Head of caudate nucleus (tissue), 42 donors: Measurements from ENCODE around the gene OPCML.

Experiments
- DNase-seq, 42 donors: peaks; one replicate each; pipeline versions ENCODE4 v3.0.0 to v3.0.0-alpha.2; 2020 to 2021; ENCODE audit warnings: mixed read lengths in 7 of 42
- intact Hi-C: fragments of 100-400 bp; cut with DNase I; formaldehyde crosslinking; loops from one replicate; pipeline ENCODE4 v1.15.0; 2022

The OPCML gene

DNA sequence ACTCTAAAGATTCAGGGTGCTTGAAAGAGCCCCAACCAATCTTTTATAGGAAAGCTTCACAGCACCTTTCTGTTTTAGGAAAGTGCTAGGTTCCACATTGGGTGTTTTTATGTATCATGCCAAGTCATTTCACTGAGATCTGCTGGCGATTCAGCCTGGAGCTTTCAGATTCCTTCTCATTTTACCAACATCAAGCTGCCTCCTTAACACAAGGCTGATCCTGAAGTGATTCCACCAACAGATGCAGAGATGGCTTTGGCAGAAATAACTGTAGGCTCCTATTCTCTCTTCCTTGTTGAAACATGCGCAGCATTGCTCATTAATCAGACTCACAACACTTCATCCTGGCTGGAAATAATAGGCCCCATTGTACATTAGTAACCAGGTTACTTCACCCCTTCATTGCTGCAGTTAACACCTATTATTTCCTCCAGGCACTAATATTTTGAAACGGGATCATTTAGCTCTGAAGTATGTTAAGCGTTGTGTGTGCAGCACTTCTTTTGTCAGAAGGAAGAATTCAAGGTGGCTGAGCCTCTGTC is 89.0 kb downstream of the OPCML start:
- intact Hi-C loops, result no loop called here
- no peak for DNase-seq

- intact Hi-C loops, result no loop called here
- DNase-seq, result no peak
These were observed 90.2 kb downstream of the OPCML start for GRCh38 chr11:133441964-133442660.

- intact Hi-C loops, result no loop called here
- no peak for DNase-seq
These were observed 106.3 kb downstream of the OPCML start for GRCh38 chr11:133425992-133426391.

DNA sequence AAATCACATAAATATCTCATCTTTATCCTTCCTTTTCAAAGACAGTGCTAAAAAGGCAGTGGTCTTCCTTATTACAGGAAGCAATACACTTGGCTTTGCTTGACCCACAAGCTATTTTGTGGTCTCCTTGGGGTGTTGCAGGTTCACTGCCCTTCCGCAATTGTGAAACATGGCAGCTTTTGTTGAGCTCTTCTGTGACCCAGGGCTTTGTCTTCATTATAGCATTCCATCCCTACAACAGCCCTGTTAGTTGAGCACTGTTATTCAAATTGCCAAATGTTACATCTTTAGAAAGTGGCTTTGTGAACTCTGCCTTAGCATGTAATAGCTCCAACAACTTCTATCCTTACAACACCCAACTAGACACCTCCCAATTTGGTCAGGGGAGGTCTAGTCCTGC is 107.1 kb downstream of the OPCML start:
- intact Hi-C loops, result no loop called here
- no peak for DNase-seq

DNA sequence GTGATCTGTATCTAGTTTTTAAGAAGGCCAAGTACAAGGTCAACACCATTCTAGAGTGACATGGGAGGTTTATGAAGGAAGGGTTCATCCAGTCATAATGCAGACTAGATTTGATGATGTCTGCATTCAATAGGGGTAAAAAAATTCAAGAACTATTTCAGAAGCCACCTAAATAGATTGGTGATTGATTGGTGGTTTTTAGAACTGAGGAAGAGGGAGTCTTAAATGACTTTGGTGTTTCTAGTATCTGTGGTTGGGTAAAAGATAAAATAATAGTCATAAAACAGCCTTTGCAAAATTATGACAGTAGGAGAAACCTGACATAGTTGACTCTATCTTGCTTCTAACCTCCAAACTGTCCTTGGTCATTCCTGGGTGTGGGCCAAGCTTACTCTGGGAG is 114.1 kb downstream of the OPCML start:
- no peak for DNase-seq
- intact Hi-C loops, result no loop called here

DNA sequence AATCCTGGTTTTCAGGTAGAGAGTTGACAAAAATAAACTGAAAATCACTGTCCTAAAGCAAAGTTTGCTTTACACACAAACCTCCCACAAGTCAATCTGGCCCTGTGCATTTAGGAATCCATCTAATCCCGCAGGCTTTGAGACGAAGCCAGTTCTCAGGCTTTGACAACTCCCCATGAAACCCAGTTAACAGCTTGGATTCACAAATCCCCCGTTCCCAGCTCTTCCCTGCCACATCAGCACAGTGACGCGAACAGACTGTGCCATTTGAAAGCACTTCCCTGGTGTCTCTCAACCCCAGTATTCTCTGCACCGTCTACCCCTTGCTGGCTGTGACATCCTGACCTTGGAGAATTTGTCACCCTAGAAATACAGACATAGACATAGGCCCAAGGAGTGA is 117.8 kb downstream of the OPCML start:
- intact Hi-C loops, result no loop called here

GRCh38 chr11:133413703-133414102 is 118.6 kb downstream of the OPCML start:
- intact Hi-C loops, result no loop called here
- DNase-seq, result no peak

More for the DNA sequence above, 117.8 kb downstream of the OPCML start:
- DNase-seq, result no peak

GRCh38 chr11:133409799-133410198 is 122.5 kb downstream of the OPCML start:
- intact Hi-C loops, result no loop called here
- no peak for DNase-seq

DNA sequence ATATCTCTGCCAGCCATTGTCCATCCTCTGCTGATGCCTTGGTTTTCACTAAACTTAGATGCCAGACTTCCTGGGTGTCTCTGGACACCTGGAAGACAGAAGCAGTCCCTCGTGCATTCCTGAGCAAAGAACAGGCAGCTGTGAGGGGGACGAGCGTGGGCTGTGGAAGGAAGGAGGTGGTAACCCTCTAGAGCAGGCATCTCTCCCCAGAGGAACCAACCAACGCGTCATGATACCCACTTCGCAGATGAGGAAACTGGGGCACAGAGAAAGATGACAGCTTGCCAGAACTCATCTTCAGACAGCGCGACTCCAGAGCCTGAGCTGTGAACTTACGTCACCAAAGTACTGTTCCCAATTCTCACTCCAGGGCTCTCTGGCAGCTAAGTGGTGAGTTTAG is 123.4 kb downstream of the OPCML start:
- intact Hi-C loops, result no loop called here
- peak in 6 of 42 donors; percentile 8 to 58 (median 30) for DNase-seq

- no peak for DNase-seq
- intact Hi-C loops, result no loop called here
These were observed 123.9 kb downstream of the OPCML start for GRCh38 chr11:133408402-133408801.

GRCh38 chr11:133406489-133406888 is 125.8 kb downstream of the OPCML start:
- intact Hi-C loops, result no loop called here
- no peak for DNase-seq

- intact Hi-C loops, result no loop called here
These were observed 128.4 kb downstream of the OPCML start for GRCh38 chr11:133403900-133404299.

DNA sequence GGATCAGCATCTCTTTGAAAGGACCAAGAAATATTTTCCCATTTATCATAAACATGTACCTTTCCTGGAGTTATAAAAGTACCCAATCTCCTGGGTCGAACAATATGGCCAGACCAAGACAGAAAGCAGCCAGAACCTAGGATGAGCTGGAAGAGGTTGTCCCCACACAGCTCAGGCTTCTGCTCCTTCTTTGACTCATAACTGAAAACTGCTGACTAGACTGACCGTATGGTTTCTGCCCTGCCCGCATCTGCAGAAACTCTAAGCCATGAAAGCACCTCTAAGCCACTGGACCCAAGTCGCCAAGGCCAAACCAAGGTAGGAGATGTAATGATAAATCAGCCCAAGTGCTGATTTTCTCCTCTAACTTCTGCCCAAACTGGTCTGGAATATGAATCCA is 129.8 kb downstream of the OPCML start:
- DNase-seq, result no peak
- intact Hi-C loops, result no loop called here

More at GRCh38 chr11:133403900-133404299, 128.4 kb downstream of the OPCML start:
- DNase-seq, result no peak

DNA sequence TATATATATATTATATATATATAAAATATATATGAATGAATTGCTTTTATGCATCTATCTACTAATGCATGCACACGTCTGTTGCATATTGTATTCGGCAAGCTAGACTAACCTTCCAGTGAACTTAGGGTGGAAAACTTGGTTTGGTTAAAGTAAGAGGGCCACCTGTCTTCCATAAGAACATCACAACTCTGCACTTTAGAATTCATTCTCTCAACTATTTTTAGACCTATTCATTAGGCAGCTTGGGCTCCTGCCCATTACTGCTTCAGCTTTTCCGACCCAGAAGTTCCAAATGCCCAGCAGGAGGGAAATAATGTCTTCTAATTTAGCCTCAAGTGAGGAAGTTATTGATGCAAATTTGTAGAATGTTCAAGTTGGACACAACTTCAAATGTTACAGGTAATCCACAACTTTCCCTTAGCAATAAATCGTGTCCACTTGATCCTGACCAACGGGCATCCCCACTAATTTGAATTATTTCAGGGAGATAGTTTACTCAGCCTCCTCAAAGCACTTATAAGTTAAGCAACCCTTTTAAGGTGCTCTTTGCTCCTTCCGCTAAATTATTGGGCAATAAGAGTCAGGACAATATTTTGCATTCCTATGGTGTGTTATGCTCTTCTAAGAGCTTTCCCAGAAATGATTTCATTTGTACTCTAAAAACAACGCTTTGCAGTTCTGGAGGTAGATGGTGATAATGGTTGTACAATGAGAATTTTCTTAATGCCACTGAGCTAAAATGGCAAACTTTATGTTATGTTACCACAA is 132.3 kb downstream of the OPCML start:
- DNase-seq, result no peak
- intact Hi-C loops, result no loop called here

- peak in 1 of 42 donors; percentile 34 for DNase-seq
- intact Hi-C loops, result no loop called here
These were observed 133.0 kb downstream of the OPCML start for GRCh38 chr11:133399294-133399693.

DNA sequence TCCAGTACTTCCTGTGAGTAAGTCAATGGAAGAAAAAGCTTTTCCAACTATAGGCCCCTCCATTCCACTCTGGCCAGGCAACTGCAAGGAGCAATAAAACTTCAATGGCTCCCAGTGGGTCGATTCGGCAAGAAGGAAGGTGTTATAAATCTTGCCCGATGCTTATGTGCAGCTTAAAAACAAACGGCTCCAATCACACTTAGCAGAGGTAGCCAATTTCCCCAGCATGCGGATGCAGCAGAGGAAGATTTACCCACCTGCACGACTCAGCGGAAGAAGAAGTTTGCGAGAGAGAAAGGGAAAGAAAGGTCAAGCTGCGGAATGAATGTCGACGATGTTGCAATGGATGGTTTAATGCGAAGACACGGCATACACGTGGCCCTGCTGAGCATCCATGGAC is 141.5 kb downstream of the OPCML start:
- DNase-seq, result no peak
- intact Hi-C loops, result no loop called here

GRCh38 chr11:133388975-133389568 is 143.2 kb downstream of the OPCML start:
- DNase-seq, result no peak
- intact Hi-C loops, result no loop called here

GRCh38 chr11:133388260-133388659 is 144.0 kb downstream of the OPCML start:
- DNase-seq, result no peak
- intact Hi-C loops, result no loop called here

DNA sequence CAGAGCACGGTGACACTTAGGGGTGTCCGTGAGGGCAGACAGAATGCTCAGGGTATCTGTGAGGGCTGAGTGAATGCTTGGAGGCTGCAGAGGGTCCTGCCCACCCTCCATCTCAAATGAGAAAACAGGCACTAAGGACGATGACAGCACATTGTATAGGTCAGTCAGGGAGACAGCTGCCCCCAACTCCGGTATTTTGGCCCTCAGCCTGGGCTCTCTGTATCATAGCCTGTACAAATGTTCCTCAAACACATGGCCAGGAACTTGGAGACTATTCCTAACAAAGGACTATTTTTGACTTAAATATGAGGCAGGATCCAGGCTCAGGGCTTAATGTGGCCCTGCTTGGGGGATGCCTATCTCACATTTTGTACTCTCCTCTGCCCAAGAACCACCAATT is 145.4 kb downstream of the OPCML start:
- intact Hi-C loops, result no loop called here

DNA sequence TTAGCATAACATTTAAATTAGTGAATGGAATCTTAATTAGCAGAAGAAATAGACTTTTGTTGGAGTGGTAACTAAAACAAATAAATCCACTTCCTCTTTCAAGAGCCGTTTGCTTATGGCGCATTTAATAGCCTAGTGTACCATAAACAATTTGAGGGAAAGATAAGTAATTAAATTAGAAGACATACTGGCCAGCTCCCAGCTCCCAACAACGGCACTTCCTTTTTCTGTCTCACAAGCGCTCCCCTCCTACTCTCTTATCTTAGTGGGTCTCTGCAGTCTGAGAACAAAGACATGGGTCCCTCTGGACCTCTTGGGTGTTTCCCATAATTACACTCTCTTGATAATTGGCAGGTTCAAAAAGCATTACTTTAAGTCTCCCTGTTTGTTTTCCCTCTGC is 146.0 kb downstream of the OPCML start:
- intact Hi-C loops, result no loop called here
- no peak for DNase-seq

More for the DNA sequence above, 145.4 kb downstream of the OPCML start:
- DNase-seq, result no peak
